GM13977 (cell line): Measurements from ENCODE around the gene MCRIP2.

ENCODE experiments used
- DNase-seq: peaks from one replicate; pipeline ENCODE4 v3.0.0; 2012; ENCODE audit warnings: low spot score
- in situ Hi-C: fragments of 300-500 bp; cut with MboI; formaldehyde crosslinking; loops from one replicate; pipeline ENCODE4 v1.12.0; 2022; ENCODE audit warnings: low sequenced_read_pairs, low pct_unique_long_range_greater_than_20kb, mixed read lengths, inconsistent platforms; ENCODE audit not compliant: unreplicated experiment
- TF ChIP-seq, protein P1 (sequence below): IDR thresholded peaks from 2 replicates; pipeline ENCODE4 v1.5.1; 2012; ENCODE audit warnings: mild to moderate bottlenecking, control low read depth; ENCODE audit not compliant: insufficient read depth; ENCODE audit errors: extremely low read depth, missing control alignments

Gene MCRIP2

DNA sequence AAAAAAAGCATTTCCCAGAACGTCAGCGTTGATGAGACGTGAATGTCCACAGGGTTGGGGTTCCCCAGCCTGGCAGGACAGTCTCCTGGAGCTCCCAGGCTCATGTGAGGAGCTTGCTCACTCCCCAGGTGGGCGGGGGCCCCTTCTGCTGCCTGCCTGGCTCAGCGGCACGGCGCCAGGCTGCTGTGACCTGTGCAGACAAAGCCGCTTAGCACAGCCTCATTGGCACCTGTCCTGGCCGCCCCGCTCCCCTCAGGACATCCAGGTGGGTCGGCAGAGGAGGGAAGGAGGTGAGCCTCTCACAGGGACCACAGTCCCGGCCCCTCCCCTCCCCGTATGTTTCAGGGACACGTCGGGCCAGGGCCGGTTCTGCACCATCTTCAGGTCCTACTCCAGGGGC is 23.8 kb upstream of the MCRIP2 start:
- no peak for DNase-seq
- TF ChIP-seq, protein P1, sequence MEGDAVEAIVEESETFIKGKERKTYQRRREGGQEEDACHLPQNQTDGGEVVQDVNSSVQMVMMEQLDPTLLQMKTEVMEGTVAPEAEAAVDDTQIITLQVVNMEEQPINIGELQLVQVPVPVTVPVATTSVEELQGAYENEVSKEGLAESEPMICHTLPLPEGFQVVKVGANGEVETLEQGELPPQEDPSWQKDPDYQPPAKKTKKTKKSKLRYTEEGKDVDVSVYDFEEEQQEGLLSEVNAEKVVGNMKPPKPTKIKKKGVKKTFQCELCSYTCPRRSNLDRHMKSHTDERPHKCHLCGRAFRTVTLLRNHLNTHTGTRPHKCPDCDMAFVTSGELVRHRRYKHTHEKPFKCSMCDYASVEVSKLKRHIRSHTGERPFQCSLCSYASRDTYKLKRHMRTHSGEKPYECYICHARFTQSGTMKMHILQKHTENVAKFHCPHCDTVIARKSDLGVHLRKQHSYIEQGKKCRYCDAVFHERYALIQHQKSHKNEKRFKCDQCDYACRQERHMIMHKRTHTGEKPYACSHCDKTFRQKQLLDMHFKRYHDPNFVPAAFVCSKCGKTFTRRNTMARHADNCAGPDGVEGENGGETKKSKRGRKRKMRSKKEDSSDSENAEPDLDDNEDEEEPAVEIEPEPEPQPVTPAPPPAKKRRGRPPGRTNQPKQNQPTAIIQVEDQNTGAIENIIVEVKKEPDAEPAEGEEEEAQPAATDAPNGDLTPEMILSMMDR: no peak
- in situ Hi-C loops: no loop called here

DNA sequence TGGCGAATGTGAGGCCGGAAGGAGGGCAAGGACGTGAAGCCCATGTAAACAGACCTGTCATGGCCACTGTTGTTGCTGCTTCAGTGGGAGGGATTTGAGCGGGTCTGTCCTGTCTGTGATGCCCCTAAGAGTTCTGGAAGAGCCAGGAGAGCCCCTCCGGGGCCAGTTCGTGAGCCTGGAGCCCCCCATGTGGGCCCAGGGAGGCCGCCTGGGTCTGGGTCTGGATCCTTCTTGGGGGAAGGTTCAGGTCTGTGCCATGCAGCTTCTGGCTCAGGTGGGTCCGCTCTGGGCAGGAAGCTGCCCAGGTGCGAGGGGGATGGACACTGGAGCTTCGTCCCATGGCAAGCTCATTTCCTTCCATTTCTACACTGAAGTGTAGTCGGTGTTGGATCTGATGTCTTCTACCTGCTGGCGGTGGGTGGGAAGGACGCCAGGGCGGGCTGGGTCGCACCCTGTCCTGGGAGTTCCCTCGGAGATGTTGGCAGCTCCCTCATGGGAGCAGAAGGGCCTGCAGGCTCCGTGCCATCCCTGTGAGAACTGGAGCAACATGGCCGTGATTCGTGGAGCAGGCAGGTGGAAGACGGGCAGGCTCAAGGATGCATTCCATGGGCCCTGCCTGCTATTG is 22.0 kb upstream of the MCRIP2 start:
- in situ Hi-C loops: no loop called here
- TF ChIP-seq, protein P1: no peak
- DNase-seq: no peak

DNA sequence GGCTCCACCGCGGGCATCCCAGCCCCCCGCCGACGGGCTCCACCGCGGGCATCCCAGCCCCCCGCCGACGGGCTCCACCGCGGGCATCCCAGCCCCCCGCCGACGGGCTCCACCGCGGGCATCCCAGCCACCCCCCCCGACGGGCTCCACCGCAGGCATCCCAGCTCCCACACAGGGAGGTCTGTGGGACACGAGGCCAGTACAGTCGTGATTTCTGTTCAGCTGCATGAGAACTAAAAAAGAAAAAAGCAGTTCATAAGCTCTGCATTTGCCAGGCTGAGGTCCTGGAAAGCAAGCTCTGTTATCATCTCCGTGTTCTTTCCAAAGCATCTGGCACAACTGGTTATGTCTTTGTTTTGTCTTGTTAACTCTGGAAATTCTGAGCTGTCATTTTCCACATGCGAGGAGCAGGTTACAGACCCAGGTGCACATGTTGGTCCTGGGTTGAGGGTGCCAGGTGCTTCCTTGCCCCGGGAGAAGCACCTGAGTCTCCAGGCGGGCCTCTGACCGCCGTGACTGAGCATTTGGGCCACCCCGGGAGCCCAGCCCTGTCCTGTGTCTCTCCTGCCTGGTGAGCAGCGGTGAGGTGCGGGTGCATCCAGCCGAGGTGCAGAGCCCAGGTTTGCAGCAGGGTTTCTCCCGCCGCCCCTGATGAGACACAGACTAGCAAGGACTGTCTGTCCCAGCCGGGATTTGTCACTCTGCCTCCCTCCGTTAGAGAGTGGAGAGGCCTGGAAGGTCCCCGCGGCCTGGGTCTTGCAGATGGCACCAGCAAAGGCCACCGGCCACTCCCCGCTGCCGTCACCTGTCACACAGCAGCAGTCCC is 20.7 kb upstream of the MCRIP2 start:
- in situ Hi-C loops: no loop called here
- TF ChIP-seq, protein P1: no peak
- DNase-seq: no peak

DNA sequence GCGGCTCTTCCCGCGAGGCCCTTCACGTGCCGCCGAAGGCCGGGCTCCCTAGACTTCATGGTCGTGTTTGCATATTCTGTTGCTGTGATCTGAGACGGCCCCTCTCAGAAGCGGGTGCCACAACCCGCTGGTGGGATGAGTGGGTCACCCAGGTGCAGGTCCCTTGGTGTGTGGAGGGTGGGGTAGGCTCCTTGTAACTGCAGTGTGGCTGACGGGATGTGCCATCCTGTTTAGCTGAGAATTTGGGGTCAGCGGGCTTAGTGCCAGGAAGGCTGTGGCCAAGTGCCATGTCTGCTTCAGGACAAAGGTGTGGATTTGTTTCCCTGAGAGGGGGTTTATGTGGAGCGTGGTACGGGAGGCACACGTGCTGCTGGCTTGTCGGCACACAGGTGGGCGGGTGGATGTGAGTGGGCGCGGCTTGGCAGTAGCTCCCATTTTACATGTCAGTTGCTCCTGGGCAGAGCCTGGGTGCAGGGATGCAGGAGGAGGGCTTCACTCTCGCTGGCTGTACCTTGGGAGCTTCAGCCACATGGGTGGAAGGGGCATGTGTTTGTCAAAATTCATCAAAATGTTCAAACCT is 20.0 kb upstream of the MCRIP2 start:
- DNase-seq: no peak
- in situ Hi-C loops: no loop called here
- TF ChIP-seq, protein P1: no peak

DNA sequence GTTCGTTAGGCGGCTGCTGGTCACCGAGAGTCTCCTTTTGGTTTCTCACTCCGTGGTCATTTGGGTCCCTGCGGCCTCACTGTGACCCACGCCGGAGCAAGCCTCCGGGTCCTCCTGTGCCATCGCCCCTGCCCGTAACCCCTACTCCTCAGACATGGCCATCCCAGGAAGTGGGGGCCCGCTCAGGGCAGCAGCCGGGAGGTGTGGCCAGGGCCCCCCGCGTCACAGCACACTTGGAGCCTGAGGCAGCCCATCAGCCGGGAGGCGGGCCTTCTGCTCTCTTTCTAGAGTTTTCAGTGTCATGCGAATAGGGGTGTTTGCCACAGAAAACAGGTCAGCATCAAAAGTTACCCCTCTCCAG is 18.7 kb upstream of the MCRIP2 start:
- DNase-seq: no peak
- in situ Hi-C loops: no loop called here
- TF ChIP-seq, protein P1: no peak

DNA sequence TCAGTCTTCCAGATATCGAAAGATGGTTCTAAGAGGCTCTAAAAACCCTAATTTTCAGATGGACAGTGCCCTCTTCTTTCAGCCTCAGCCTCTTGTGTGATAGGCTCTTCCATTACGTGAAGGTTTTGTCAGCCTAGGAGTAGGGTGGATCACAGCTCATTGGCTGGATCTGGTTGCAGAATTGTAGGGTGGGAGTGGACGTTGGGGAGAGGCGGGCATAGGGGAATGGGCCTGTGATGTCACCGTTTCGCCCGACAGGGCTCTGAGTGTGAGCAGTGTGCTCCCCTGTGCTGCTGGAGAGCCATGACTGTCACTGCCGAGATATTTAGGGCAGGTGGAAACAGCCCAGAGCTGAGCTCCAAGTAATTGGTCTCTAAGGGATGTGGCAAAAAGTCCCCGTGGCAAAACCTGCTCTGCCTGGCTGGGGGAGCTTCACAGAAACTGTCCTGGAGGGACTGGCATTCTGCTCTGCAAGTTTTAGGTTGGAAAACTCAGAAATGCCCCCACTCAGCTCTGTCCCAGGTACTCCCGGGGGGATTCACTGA is 17.0 kb upstream of the MCRIP2 start:
- in situ Hi-C loops: no loop called here
- TF ChIP-seq, protein P1: no peak

More for the DNA sequence above, 17.0 kb upstream of the MCRIP2 start:
- DNase-seq: no peak
